ENCODE measurements around the gene SPINK13.

Gene SPINK13

GRCh38 chr5:148314187-148314586 lies 45.6 kb downstream of the SPINK13 start:
- DNase-seq: no peak

- DNase-seq: no peak
Measured at GRCh38 chr5:148314731-148315130, 46.1 kb downstream of the SPINK13 start.

DNA sequence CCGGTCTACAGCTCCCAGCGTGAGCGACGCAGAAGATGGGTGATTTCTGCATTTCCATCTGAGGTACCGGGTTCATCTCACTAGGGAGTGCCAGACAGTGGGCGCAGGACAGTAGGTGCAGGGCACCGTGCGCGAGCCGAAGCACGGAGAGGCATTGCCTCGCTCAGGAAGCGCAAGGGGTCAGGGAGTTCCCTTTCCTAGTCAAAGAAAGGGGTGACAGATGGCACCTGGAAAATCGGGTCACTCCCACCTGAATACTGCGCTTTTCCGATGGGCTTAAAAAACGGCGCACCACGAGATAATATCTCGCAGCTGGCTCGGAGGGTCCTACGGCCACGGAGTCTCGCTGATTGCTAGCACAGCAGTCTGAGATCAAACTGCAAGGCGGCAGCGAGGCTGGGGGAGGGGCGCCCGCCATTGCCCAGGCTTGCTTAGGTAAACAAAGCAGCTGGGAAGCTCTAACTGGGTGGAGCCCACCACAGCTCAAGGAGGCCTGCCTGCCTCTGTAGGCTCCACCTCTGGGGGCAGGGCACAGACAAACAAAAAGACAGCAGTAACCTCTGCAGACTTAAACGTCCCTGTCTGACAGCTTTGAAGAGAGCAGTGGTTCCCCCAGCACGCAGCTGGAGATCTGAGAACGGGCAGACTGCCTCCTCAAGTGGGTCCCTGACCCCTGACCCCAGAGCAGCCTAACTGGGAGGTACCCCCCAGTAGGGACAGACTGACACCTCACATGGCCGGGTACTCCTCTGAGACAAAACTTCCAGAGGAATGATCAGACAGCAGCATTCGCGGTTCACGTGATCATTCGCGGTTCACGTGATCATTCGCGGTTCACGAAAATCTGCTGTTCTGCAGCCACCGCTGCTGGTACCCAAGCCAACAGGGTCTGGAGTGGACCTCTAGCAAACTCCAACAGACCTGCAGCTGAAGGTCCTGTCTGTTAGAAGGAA lies 51.7 kb downstream of the SPINK13 start:
- peak; percentile 46 for DNase-seq

GRCh38 chr5:148333262-148333849 lies 64.8 kb downstream of the SPINK13 start:
- no peak for DNase-seq

- no peak for DNase-seq
Measured at GRCh38 chr5:148335259-148335658, 66.7 kb downstream of the SPINK13 start, which contains the start of gene SPINK9. SPINK9 (plus strand) TSS chr5:148335559; CDS start chr5:148335614, 55 bp downstream.
